ENCODE results near the gene PINLYP. TPM values are rescaled to one million over a fixed set of nuclear protein-coding genes. Genes with fewer than 3 reads are reported as not detected.
"Not testable (repeated sequence)": the region's sequence is repeated elsewhere in the genome, so short reads cannot be mapped to it uniquely, and the experiment has no call there.

PINLYP gene
- total RNA-seq, 3 donors from 2014 or later = 1.3 to 2.5 (median 2.2) TPM

DNA sequence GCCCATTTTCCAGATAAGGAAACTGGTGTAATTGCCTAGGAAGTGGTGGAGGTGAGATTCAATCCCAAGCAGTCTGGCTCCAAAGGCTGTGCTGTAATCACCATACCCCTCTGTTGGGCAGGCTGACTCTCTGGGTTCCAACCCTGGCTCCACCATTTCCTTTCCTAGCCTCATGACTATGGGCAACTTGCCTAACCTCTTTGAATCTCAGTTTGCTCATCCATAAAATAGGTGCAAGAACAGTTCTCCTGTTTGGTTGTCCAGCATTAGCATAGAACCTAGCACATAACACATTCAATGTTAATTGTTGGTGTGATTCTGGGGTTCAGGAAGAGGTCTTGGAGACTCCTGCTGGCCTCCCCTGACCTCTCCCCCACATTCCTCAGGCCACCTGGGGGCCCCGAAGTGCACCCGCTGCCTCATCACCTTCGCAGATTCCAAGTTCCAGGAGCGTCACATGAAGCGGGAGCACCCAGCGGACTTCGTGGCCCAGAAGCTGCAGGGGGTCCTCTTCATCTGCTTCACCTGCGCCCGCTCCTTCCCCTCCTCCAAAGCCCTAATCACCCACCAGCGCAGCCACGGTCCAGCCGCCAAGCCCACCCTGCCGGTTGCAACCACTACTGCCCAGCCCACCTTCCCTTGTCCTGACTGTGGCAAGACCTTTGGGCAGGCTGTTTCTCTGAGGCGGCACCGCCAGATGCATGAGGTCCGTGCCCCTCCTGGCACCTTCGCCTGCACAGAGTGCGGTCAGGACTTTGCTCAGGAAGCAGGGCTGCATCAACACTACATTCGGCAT, 23.0 kb downstream of the PINLYP start:
- H3K9me3 Mint-ChIP-seq = no peaks in the 10 kb centered on the region
- DNase-seq (no peak), ATAC-seq (no peak)
- peaks cover 7% of the 10 kb centered on the region for H3K36me3 Mint-ChIP-seq (ENCODE audit: insufficient read depth)
- H3K4me1 Mint-ChIP-seq (ENCODE audit: low read depth) = peaks cover 29% of the 10 kb centered on the region
- no peaks in the 10 kb centered on the region for H3K27me3 Mint-ChIP-seq (ENCODE audit: low read depth)
- H3K4me3 Mint-ChIP-seq = no peak overlapping the region

DNA sequence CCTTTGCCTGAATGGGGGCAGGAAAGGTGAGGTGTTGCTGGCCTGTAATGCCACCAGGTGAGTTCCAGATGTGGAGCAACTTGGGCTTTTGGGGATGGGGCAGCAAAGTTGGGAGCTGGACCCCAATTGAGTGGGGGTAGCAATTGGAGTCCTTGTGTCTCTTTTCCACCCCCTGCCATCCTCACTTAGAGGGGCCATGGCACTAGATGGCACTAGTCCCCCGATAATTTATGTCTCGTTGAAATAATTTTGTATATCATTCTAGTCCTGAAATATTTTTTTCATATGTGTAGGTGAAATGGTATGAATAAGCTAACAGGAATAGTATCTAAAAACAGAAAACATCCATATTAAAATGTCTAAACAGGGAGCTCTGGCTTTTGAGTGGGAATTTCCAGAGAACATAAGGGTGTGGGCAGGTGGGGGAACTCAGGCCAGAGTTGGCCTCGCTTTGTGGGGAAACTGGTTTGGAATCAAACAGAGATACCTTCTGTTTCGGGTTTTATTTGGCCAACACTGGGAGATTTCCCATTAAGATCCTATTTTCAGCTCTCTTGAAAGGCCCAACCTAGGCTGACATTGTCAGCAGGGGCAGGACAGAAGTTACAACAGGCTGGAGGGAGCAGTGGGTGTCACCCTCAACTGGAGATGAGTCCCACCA, 24.2 kb downstream of the PINLYP start:
- Mint-ChIP-seq H3K27me3 (ENCODE audit: low read depth) (no peaks in the 10 kb centered on the region), H3K4me3 (no peak overlapping the region), H3K9me3 (no peaks in the 10 kb centered on the region), H3K36me3 (ENCODE audit: insufficient read depth) (peaks cover 3% of the 10 kb centered on the region), H3K4me1 (ENCODE audit: low read depth) (peaks cover 26% of the 10 kb centered on the region)
- DNase-seq (no peak), ATAC-seq (no peak)

DNA sequence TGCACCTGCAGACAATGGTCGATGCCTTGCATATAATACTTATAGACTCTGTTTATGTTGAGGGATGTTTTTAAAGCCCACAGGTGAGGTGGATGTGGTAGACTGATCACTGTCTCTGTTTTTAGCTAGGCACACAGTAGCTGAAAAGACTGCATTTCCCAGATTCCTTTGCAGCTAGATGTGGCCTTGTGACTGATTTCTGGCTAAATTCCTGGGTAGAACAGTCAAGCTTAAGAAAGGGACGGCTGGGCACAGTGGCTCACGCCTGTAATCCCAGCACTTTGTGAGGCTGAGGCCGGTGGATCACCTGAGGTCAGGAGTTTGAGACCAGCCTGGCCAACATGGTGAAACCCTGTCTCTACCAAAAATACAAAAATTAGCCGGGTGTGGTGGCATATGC, 24.7 kb downstream of the PINLYP start:
- not testable (repeated sequence) for H3K4me3 Mint-ChIP-seq; H3K27me3 Mint-ChIP-seq (ENCODE audit: low read depth); H3K9me3 Mint-ChIP-seq; DNase-seq; ATAC-seq; H3K36me3 Mint-ChIP-seq (ENCODE audit: insufficient read depth)
- peaks cover 24% of the 10 kb centered on the region for H3K4me1 Mint-ChIP-seq (ENCODE audit: low read depth)

- Mint-ChIP-seq H3K36me3 (ENCODE audit: insufficient read depth) (peaks cover 10% of the 10 kb centered on the region), H3K9me3 (no peaks in the 10 kb centered on the region), H3K4me1 (ENCODE audit: low read depth) (peaks cover 5% of the 10 kb centered on the region), H3K4me3 (no peak overlapping the region), H3K27me3 (ENCODE audit: low read depth) (no peaks in the 10 kb centered on the region)
- DNase-seq (no peak), ATAC-seq (no peak)
These were observed 30.4 kb downstream of the PINLYP start for GRCh38 chr19:43605875-43606568.

- H3K4me1 Mint-ChIP-seq (ENCODE audit: low read depth) = peaks cover 5% of the 10 kb centered on the region
- no peaks in the 10 kb centered on the region for H3K9me3 Mint-ChIP-seq
- no peak overlapping the region for H3K4me3 Mint-ChIP-seq
- no peaks in the 10 kb centered on the region for H3K27me3 Mint-ChIP-seq (ENCODE audit: low read depth)
- no peak for DNase-seq
- peaks cover 8% of the 10 kb centered on the region for H3K36me3 Mint-ChIP-seq (ENCODE audit: insufficient read depth)
- ATAC-seq = no peak
These were observed 31.1 kb downstream of the PINLYP start for GRCh38 chr19:43606569-43607229.

DNA sequence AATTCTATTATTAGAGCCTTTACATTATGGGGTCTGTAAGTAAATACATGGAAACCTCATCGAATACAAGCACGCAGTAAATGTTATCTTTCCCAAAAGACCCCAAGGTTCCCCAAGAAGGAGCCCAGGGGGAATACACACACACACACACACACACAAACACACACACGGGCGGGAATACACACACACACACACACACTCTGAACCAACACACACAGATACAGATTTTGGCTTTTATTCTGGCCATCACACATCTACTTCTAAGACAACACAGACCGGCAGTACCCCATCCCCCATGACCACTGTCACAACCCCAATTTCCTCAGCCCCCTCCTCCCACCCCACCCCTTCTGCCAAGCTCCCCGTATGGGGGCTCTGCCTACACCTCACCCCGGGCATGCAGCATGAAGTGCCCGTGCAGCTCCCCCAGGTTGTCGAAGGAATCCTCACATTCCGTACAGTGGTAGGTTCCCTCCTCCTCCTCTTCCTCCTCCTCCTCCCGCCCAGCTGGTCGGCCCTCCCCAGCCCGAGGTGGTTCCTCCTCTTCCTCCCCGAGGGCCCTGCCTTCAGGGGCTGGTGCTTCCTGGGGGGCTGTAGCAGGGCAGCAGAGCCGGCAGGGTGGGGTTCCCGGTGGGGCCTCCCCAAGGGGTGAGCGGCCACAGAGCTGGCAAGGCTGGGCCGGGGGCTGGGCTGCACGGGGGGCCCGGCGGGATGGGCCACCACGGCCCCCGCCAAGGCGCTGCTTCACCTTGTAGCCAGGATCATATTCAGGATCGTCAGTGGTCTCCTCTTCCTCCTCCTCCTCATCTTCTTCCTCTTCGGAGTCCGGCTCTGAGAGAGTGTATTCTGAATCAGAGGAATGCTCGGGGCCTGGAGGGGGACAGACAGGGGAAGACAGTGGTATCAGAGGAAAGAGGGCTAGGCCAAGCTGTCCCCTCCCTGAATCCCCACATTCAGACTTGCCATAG, 31.9 kb downstream of the PINLYP start:
- no peak overlapping the region for H3K4me3 Mint-ChIP-seq
- DNase-seq (no peak), ATAC-seq (no peak)
- no peaks in the 10 kb centered on the region for H3K27me3 Mint-ChIP-seq (ENCODE audit: low read depth)
- peaks cover 12% of the 10 kb centered on the region for H3K36me3 Mint-ChIP-seq (ENCODE audit: insufficient read depth)
- H3K9me3 Mint-ChIP-seq = no peaks in the 10 kb centered on the region
- H3K4me1 Mint-ChIP-seq (ENCODE audit: low read depth) = peaks cover 8% of the 10 kb centered on the region

DNA sequence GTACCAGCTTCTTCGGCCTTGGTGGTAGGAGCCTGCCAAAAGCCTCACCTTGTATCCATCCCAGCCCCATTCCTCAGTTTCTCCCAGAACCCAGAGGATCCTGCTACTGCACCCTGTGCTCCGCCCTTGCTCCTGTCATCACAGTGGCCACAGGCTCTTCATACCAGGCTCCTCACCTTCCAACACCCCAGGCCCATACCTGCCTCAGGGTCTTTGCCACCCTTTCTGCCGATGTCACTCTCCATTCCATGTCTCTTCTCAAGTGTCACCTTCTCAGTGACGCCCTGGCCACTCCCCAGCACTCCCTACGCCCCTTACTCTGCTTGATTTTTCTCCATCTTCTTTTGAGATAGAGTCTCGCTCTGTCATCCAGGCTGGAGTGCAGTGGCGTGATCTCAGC, 34.3 kb downstream of the PINLYP start:
- H3K36me3 Mint-ChIP-seq (ENCODE audit: insufficient read depth) = peaks cover 17% of the 10 kb centered on the region
- no peak for ATAC-seq
- H3K27me3 Mint-ChIP-seq (ENCODE audit: low read depth) = no peaks in the 10 kb centered on the region
- H3K4me3 Mint-ChIP-seq = no peak overlapping the region
- DNase-seq = no peak
- H3K9me3 Mint-ChIP-seq = no peaks in the 10 kb centered on the region
- peaks cover 9% of the 10 kb centered on the region for H3K4me1 Mint-ChIP-seq (ENCODE audit: low read depth)

- peaks cover 9% of the 10 kb centered on the region for H3K4me1 Mint-ChIP-seq (ENCODE audit: low read depth)
- H3K36me3 Mint-ChIP-seq (ENCODE audit: insufficient read depth) = peaks cover 17% of the 10 kb centered on the region
- no peak overlapping the region for H3K4me3 Mint-ChIP-seq
- H3K27me3 Mint-ChIP-seq (ENCODE audit: low read depth) = no peaks in the 10 kb centered on the region
- no peak for ATAC-seq
- no peaks in the 10 kb centered on the region for H3K9me3 Mint-ChIP-seq
- DNase-seq = no peak
These were observed 34.9 kb downstream of the PINLYP start for GRCh38 chr19:43610493-43610892.

GRCh38 chr19:43611788-43612187, 36.2 kb downstream of the PINLYP start, which contains the start of gene SRRM5:
TSS of gene SRRM5 (plus strand) at chr19:43612088. CDS start at chr19:43612122, 34 bp downstream.
- H3K4me3 Mint-ChIP-seq = no peak within 1 kb of the TSS

GRCh38 chr19:43612374-43612773, 36.8 kb downstream of the PINLYP start:
- H3K4me3 Mint-ChIP-seq = no peak overlapping the region
- no peak for DNase-seq
- ATAC-seq = no peak
- H3K4me1 Mint-ChIP-seq (ENCODE audit: low read depth) = peaks cover 9% of the 10 kb centered on the region
- no peaks in the 10 kb centered on the region for H3K27me3 Mint-ChIP-seq (ENCODE audit: low read depth)
- peaks cover 17% of the 10 kb centered on the region for H3K36me3 Mint-ChIP-seq (ENCODE audit: insufficient read depth)
- no peaks in the 10 kb centered on the region for H3K9me3 Mint-ChIP-seq

More at GRCh38 chr19:43611788-43612187, 36.2 kb downstream of the PINLYP start, which contains the start of gene SRRM5:
- no peak for ATAC-seq
- Mint-ChIP-seq H3K9me3 (no peaks in the 10 kb centered on the region), H3K4me1 (ENCODE audit: low read depth) (peaks cover 9% of the 10 kb centered on the region), H3K36me3 (ENCODE audit: insufficient read depth) (peaks cover 17% of the 10 kb centered on the region), H3K27me3 (ENCODE audit: low read depth) (no peaks in the 10 kb centered on the region)
- no peak for DNase-seq

GRCh38 chr19:43616306-43616705, 40.7 kb downstream of the PINLYP start:
- no peak overlapping the region for H3K4me3 Mint-ChIP-seq
- peaks cover 18% of the 10 kb centered on the region for H3K4me1 Mint-ChIP-seq (ENCODE audit: low read depth)
- H3K36me3 Mint-ChIP-seq (ENCODE audit: insufficient read depth) = peaks cover 10% of the 10 kb centered on the region
- ATAC-seq = no peak
- no peaks in the 10 kb centered on the region for H3K27me3 Mint-ChIP-seq (ENCODE audit: low read depth)
- DNase-seq = no peak
- H3K9me3 Mint-ChIP-seq = no peaks in the 10 kb centered on the region

- H3K36me3 Mint-ChIP-seq (ENCODE audit: insufficient read depth) = peaks cover 7% of the 10 kb centered on the region
- H3K4me3 Mint-ChIP-seq = no peak overlapping the region
- H3K27me3 Mint-ChIP-seq (ENCODE audit: low read depth) = no peaks in the 10 kb centered on the region
- H3K9me3 Mint-ChIP-seq = no peaks in the 10 kb centered on the region
- ATAC-seq = no peak
- DNase-seq = no peak
- peaks cover 19% of the 10 kb centered on the region for H3K4me1 Mint-ChIP-seq (ENCODE audit: low read depth)
These were observed 41.4 kb downstream of the PINLYP start for GRCh38 chr19:43616954-43617353.

DNA sequence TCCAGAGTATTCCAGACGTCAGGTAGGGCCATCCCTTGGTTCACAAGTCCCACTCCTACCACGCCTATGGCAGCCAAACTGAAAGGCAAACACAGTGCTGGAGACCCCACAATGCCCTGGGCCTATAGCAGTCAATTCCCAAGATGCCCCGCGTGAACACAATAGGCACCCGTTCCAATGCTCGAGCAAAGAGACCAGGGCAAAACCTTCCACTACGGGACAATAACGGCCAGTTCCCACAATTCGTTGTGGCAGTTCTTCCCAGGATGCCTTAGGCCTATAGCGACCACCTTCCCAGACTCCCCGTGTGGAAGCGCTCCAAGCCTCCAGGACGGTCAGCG, 43.3 kb downstream of the PINLYP start:
- peak; percentile 51 for ATAC-seq
- peaks cover 18% of the 10 kb centered on the region for H3K4me1 Mint-ChIP-seq (ENCODE audit: low read depth)
- no peaks in the 10 kb centered on the region for H3K36me3 Mint-ChIP-seq (ENCODE audit: insufficient read depth)
- peak; percentile 17 for DNase-seq
- H3K4me3 Mint-ChIP-seq = peak overlapping the region; percentile 97
- H3K9me3 Mint-ChIP-seq = no peaks in the 10 kb centered on the region
- H3K27me3 Mint-ChIP-seq (ENCODE audit: low read depth) = no peaks in the 10 kb centered on the region

Data from activated T-cell treated with anti-CD3 and anti-CD28 coated beads, Interleukin-2, amount 50 U/mL, for 4 hours (primary cell).